ENCODE measurements around the gene UGT1A3.

DNA sequence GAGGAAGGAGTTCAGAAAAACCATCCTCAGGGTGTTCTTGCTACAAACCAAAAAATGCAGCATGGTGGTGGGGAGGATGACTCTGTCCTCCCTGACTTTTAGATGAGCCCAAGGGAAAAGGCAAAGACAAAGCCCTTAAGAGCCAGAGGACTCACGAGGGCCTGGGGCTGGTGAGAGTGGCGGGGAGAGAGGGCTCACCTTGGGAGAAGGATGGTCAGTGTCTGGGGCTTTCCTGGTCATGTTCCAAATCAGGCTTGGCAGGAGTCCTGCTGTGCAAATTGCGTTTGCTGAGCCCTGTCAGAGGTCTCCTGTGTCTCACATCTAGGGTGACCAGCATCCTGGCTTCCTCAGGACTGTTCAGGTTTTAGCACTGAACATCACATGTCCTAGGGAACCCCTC is 35.9 kb downstream of the UGT1A3 start:
- TF ChIP-seq, protein P1, sequence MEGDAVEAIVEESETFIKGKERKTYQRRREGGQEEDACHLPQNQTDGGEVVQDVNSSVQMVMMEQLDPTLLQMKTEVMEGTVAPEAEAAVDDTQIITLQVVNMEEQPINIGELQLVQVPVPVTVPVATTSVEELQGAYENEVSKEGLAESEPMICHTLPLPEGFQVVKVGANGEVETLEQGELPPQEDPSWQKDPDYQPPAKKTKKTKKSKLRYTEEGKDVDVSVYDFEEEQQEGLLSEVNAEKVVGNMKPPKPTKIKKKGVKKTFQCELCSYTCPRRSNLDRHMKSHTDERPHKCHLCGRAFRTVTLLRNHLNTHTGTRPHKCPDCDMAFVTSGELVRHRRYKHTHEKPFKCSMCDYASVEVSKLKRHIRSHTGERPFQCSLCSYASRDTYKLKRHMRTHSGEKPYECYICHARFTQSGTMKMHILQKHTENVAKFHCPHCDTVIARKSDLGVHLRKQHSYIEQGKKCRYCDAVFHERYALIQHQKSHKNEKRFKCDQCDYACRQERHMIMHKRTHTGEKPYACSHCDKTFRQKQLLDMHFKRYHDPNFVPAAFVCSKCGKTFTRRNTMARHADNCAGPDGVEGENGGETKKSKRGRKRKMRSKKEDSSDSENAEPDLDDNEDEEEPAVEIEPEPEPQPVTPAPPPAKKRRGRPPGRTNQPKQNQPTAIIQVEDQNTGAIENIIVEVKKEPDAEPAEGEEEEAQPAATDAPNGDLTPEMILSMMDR (IDR thresholded peaks at IDR 0.05; ENCODE audit: insufficient read depth, low read length) = no peak
- TF ChIP-seq, protein P2, sequence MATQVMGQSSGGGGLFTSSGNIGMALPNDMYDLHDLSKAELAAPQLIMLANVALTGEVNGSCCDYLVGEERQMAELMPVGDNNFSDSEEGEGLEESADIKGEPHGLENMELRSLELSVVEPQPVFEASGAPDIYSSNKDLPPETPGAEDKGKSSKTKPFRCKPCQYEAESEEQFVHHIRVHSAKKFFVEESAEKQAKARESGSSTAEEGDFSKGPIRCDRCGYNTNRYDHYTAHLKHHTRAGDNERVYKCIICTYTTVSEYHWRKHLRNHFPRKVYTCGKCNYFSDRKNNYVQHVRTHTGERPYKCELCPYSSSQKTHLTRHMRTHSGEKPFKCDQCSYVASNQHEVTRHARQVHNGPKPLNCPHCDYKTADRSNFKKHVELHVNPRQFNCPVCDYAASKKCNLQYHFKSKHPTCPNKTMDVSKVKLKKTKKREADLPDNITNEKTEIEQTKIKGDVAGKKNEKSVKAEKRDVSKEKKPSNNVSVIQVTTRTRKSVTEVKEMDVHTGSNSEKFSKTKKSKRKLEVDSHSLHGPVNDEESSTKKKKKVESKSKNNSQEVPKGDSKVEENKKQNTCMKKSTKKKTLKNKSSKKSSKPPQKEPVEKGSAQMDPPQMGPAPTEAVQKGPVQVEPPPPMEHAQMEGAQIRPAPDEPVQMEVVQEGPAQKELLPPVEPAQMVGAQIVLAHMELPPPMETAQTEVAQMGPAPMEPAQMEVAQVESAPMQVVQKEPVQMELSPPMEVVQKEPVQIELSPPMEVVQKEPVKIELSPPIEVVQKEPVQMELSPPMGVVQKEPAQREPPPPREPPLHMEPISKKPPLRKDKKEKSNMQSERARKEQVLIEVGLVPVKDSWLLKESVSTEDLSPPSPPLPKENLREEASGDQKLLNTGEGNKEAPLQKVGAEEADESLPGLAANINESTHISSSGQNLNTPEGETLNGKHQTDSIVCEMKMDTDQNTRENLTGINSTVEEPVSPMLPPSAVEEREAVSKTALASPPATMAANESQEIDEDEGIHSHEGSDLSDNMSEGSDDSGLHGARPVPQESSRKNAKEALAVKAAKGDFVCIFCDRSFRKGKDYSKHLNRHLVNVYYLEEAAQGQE (IDR thresholded peaks at IDR 0.05; ENCODE audit: insufficient replicate concordance, low read depth) = no peak
- TF ChIP-seq POLR2AphosphoS5 (IDR thresholded peaks at IDR 0.05; ENCODE audit: low read depth) (no peak), GABPA (IDR thresholded peaks at IDR 0.05; ENCODE audit: low read depth) (no peak)
